GM18498 (cell line): ENCODE results near the gene ZNHIT1.
"Not testable (repeated sequence)": the region's sequence is repeated elsewhere in the genome, so short reads cannot be mapped to it uniquely, and the experiment has no call there.

Source experiments
- ATAC-seq: cut with Tn5 transposase; IDR thresholded peaks from one replicate; pipeline ENCODE4 v1.9.1; 2021; ENCODE audit warnings: mild to moderate bottlenecking, moderate library complexity; ENCODE audit not compliant: unreplicated experiment

The ZNHIT1 gene

GRCh38 chr7:101186844-101187428, 31.0 kb upstream of the ZNHIT1 start:
- no peak for ATAC-seq

- ATAC-seq = no peak
Measured at GRCh38 chr7:101189109-101189508, 28.9 kb upstream of the ZNHIT1 start.

- no peak for ATAC-seq
Measured at GRCh38 chr7:101195884-101196283, 22.1 kb upstream of the ZNHIT1 start.

- ATAC-seq = no peak
Measured at GRCh38 chr7:101197991-101198390, 20.0 kb upstream of the ZNHIT1 start.

- ATAC-seq = no peak
Measured at GRCh38 chr7:101198476-101198875, 19.5 kb upstream of the ZNHIT1 start.

DNA sequence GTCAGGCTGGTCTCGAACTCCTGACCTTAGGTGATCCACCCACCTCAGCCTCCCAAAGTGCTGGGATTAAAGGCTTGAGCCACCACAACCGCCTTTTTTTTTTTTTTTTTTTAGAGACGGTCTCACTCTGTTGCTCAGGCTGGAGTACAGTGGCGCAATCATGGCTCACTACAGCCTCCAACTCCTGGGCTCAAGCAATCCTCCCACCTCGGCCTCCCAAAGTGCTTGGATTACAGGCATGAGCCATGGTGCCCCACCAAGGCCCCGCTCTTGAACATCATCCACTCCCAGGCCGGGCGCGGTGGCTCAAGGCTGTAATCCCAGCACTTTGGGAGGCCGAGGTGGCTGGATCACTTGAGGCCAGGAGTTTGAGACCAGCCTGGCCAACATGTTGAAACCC, 18.4 kb upstream of the ZNHIT1 start:
- ATAC-seq = not testable (repeated sequence)

DNA sequence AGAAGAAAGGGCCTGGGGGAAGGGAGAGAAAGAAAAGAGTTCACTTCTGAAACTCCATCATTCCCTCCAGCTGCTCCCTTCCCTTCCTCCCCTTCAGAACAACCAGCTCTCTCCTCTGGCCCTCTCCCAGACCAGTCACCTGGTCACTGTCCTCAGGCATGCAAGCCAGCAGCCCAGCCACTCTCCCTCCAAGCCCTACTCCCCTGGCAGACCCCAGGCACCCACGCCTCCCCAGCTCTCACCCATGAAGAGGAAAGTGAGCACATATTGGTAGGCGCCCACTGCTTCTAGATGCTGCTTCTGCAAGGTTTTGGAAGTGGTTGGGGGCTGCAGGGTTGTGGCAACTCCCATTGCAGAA, 17.5 kb upstream of the ZNHIT1 start:
- ATAC-seq = no peak

DNA sequence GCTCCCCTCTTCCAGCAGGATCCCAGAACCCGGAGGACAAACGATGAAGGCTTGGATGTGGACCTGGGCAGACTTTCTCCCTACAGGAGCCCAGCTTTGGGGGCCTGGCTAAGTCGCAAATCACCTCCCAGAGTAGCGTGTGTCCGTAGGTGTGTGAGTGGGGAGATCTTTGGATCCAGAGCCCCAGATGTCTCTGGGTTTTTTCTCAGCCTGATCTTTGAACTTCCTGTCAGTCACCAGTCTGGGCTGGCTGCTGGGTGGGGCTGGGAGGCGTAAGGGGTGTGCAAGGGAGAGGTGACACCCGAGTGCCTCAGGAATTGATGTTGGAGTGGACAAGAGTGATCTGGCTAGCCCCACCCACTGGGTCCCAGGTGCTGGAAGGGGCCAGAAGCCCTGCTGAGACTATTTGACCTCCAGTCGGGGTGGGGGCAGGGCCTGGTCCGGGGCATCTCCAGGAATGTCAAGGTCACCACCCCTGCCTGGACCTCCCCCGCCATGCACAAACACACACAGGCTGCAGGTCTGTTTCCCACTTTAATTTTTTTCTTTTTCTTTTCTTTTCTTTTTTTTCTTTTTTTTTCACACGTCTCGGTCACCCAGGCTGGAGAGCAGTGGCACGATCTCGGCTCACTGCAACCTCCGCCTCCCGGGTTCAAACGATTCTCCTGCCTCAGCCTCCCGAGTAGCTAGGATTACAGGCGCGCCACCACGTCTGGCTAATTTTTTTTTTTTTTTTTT, 16.9 kb upstream of the ZNHIT1 start, which contains the start of gene MOGAT3:
MOGAT3 (minus strand) TSS at position 175 of the 738 bp plus-strand sequence. CDS start 182 bp downstream, outside the sequence.
- ATAC-seq = no peak

DNA sequence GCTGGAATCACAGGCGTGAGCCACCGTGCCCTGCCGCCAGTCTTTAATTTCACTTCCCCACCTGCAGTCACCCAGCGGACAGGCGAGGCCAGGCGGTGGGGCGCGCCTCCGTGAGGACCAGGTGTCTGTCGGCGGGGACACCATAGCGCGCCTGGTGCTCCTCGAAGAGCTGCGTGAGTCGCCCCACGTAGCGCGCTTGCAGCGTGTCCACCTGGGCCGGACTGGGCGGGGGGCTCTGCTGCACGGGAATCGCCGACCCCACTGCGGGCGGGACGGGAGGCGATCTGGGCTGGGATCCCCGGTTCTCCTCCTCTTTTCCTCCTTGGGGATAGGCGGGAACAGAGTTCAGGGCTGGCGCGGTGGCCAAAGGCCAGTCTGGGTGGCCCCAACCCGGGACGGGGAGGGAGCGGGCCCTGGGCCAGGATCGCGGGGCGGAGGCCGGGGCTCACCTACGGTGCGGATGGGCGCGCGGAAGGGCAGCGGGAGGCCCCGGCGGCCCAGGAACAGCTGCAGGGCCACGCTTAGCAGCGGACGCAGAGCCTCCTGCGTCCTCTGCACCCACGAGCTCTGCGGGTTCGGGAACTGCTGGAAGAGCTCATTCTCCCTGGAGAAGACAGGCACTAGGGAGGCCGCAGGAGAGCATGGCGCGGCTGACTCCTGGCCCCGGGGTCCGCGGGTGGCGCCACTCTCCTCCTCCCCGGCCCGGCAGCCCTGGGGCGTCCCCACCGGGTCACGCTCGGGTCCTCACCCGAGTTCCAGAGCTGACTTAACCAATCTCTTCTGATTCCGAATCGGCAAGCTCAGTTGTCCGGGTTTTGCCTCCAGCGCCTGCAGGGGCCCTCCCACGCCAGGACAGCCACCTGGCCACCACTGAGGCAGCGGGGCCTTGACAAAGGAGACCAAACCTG, 16.0 kb upstream of the ZNHIT1 start:
- ATAC-seq = no peak

DNA sequence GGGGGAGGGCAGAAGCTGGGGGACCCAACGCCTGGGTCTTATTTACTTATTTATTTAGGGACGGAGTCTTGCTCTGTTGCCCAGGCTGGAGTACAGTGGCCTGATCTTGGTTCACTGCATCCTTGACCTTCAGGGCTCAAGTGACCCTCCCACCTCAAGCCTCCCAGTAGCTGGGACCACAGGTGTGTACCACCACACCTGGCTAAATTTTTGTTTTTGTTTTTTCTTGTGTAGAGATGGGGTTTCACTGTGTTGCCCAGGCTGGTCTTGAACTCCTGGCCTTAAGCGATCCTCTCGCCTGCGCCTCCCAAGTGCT, 15.4 kb upstream of the ZNHIT1 start:
- ATAC-seq = no peak

GRCh38 chr7:101203740-101204738, 13.9 kb upstream of the ZNHIT1 start:
- ATAC-seq = not testable (repeated sequence)

DNA sequence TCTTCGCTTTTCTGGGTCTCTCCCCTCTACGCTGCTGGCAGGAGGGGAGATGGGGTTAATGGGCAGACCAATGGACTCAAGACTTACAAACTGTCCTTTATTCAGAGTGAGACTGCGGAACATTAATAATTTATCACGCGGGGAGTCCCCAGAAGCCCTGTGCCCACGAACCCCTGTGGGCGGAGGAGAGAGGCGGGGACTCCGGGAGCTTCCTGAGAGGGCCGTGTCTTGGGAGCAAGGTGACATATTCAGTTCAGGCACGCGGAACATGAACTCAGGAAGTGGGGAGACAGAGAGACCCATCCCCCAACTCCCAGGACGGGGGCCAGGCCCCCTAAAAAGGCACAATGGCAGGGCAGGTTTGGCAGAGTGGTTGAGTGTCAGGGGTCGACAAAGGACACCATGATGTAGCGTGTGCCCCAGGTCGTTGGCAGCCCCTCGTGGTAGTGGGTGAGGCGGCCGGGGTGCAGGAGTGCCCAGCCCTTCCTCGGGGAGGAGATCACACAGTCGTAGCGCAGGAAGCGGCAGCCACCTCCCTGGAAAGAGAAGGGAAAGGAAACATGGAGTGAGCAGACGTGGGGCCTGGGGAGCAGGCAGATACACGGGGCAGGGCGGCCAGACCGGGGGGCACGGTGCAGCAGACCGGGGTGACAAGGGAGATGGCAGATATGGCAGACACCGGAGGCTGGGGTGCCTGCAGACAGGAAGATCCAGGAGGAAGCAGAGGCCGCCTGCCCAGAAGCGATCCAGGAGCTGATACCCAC, 11.9 kb upstream of the ZNHIT1 start:
- ATAC-seq = no peak

- ATAC-seq = no peak
Measured at GRCh38 chr7:101206665-101207042, 11.3 kb upstream of the ZNHIT1 start.

DNA sequence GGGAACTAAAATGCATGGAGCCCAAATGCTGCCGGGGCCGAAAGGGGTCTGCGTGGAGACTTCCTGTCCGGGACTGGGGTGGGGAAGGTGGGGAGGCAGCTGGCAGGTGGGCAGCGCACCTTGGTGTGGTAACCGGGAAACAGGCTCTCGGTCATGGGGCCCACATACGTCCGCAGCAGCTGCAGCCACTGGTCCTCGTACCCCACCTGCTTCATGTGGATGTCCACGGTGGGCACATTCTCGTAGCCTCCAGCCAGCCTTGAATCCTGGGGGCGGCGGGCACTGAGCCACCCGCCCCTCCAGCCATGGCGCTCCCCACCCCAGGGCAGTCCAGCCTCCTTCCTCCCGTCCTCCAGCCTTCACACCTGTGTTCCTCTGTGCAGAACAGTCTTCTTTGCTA, 10.5 kb upstream of the ZNHIT1 start:
- no peak for ATAC-seq

DNA sequence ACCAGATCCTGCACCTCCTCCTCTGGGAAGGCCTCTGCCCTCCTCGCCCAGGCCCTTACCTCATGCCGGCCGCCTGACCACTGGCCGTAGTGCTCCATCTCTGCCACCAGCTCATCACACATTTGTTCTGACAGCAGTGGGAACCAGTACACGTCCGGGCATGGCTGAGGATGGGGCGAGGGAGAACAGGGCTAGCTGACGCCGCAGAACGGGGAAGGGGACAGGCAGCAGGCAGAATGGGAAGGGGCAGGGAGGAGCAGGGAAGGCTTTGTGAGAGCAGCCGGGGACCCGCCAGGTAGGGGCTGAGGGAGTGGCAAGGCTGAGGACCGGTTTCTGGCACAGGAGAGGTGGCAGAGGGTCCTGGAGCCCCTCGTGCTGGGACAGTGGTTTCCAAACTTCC, 9.2 kb upstream of the ZNHIT1 start:
- no peak for ATAC-seq

- ATAC-seq = no peak
Measured at GRCh38 chr7:101210143-101210542, 7.8 kb upstream of the ZNHIT1 start.

GRCh38 chr7:101211501-101211900, 6.5 kb upstream of the ZNHIT1 start:
- no peak for ATAC-seq

GRCh38 chr7:101212014-101212413, 6.0 kb upstream of the ZNHIT1 start:
- ATAC-seq = no peak

DNA sequence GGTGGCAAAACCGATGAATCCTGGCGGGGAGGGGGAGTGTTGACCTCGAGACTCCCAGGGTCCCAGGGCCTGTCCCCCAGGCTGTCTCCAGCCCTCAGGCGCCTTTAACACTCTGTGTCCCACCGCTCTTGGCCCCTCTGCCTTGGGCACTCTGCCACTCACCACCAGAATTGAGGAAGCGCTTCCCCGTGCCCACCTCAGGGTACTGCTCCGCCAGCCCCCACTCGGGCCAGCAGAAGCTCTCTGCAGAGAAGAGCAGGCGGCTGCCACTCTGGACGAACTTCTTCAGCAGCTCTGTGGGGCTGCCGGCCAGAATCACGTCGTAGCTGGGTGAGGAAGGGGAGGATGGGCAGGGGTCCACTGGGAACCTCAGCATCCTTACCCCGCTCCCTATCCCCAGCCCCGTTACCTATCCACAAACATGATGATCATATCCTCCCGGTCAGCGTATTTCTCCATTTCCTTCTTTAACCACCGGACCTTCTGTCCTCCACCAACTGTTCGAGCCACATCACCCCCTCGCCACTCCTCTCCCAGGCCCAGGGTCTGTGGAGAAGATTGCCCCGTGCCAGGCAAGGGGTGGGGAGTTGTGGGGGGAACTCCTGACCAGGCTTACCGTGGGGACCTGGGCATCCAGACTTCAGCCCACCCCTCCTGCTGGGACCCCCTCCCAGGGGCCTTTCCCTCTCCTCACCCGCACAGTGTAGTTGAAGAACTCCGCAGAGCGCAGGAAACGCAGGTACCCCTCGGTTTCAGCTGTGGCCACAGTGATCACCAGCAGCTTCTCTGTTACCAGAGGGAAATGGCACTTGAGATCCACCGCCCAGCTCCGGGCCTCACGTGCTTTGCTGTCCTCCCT, 1.7 kb upstream of the ZNHIT1 start:
- no peak for ATAC-seq
